ENCODE data around the gene PITPNM1. TPM values are rescaled to one million over a fixed set of nuclear protein-coding genes. Genes with fewer than 3 reads are reported as not detected.
"Not testable (repeated sequence)": the region's sequence is repeated elsewhere in the genome, so short reads cannot be mapped to it uniquely, and the experiment has no call there.

PITPNM1 gene
- total RNA-seq, 1 experiment from 2014 or later, result 29.9 TPM

DNA sequence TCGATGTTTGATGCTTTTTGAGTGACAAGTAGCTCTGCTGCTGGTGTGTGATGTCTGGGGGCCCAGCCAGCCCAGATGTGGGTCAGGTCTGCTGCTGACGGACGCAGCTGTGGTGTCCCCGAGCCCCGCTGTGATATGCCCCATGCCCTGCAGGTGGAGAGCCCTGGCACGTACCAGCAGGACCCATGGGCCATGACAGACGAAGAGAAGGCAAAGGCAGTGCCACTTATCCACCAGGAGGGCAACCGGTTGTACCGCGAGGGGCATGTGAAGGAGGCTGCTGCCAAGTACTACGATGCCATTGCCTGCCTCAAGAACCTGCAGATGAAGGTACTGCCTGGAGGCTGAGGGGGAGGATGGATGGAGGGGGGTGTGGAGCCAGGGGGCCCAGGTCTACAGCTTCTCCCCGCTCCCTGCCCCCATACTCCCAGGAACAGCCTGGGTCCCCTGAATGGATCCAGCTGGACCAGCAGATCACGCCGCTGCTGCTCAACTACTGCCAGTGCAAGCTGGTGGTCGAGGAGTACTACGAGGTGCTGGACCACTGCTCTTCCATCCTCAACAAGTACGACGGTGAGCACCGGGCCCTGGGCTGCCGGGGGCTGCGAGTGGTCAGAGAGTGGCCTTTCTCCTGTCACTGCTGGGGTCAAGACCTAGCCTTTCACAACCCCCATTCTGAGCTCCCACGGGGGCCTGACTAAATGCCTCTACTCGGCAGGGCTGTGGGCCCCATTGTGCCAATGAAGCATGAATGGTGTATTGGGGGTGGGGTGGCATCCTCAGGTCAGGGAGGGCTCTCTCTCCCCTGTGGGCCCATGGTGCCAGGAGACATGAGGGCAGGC lies 15.1 kb downstream of the PITPNM1 start:
- no peak for DNase-seq (ENCODE audit: low spot score)

DNA sequence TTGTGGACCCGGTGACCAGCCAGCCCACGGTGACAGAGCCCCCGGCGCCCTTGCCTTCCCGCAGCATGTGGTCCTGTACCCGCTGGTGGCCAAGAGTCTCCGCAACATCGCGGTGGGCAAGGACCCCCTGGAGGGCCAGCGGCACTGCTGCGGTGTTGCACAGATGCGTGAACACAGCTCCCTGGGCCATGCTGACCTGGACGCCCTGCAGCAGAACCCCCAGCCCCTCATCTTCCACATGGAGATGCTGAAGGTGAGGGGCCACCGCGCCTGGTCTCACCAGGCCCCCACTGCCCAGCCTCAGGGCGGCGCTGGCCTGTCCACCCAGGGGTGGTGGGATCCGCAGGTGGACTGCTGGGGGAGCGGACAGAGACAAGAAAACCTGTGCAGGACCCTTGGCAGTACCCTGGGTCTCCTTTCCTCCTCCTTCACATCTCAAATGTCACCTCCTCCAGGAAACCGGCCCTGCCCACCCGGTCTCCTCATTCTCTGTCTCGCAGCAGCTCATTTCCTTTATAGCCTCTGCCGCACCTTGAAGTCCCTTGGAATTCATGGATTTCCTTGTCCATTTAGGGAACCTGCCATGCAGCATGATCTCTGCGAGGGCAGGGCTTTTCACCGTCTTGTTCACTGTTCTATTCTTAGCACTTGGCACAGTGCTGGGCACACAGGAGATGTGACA lies 15.8 kb downstream of the PITPNM1 start:
- no peak for DNase-seq (ENCODE audit: low spot score)

DNA sequence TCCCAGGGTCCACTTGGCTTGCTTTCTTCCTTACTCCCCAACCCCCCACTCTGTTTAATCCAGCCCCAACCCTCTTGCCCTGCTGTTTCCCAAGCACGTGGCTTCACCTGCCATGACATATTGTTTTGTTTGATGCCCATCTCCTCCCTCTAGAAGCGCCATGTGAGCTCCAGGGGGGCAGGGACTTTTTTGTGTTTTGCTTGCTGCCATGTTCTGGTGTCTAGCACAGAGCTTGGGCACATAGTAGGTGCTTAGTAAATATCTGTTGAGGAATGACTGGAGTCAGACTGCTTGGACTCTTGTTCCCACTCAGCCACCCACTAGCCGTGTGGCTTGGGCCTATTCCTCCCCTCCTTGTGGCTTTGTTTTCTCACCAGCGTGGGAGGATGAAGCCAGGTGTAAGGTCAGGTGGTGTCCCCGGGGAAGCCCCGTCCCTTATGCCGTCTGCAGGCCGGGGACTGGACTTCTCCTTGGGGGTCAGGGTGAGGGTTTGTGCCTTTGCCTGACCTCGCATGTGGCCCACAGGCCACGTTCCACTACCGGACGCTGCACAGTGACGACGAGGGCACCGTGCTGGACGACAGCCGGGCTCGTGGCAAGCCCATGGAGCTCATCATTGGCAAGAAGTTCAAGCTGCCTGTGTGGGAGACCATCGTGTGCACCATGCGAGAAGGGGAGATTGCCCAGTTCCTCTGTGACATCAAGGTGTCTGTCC lies 18.5 kb downstream of the PITPNM1 start:
- no peak for DNase-seq (ENCODE audit: low spot score)

DNA sequence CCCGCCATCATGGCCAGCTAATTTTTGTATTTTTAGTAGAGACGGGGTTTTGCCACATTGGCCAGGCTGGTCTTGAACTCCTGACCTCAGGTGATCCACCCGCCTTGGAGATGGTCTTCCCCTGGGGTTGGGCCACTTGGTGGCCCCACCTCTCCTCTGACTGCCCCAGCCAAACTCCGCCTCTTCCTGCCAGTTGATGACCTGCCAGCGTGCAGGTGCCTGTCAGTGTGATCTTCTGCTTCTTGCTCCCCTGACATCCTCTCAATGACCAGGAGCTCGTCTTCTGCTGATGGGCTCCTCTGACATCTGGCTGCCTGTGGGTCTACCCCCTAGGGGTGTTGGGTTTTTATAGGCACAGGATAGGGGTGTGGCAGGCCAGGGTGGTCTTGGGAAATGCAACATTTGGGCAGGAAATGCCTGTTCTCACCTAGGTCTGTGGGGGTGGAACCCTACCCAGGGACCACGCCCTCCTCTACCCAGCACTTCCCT lies 19.2 kb downstream of the PITPNM1 start:
- DNase-seq (ENCODE audit: low spot score), result not testable (repeated sequence)

DNA sequence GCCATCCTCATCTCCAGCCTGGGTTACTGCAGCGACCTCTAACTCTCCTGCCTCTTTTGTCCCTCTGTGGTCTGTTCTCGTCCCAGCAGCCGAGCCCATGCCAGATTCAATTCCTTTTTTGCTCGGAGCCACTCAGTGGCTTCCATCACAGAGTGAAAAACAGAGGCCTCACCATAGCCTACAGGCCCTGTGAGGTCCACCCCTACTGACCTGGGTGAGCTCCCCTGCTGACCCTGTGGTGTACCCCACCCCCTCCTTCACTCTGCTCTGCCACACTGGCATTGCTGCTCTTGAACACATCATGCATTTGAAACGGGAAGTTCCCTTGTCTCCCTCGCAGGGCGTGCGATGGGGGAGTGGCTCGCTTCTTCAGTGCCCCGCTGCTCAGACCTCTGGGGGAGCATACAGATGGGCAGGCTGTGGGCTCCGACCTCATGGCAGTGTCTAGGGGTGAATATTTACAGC lies 20.3 kb downstream of the PITPNM1 start:
- no peak for DNase-seq (ENCODE audit: low spot score)

DNA sequence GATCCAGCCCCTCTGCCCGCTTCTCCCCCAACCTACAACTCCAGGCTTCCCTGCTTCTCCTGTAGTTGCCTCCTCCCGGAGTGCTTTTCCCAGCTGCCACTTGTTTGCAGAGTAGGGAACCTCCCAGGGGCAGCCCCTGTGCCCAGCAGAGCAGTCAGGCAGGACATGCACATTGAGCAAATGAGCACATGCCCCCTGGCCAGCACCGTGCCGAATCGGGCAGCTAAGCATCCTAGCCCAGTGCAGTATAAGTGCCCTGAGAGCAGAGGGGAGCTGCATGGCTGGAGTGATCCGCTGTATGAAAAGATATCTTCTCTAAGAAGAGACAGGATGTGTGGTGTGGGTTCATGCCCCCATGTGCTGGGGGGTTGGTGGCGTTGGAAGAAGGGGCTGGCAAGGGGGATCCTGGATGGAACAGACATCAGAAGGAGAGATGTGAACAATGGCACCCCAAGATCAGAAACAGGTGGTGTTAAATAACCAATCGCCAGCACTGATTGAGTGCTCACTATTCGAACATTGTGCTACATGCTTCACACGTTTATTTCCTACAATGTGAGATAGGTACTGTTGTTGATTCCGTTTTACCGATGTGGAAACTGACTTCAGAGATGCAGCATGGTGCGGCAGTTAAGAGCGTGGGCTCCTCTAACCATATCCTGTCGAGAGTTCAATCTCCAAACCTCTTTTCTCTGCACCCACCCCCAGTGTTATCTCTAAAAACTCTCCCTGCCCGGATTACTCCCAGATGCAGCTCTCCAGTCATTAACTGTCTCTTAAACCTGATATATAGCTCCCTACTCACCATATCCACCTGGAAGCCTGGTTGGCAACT lies 21.1 kb downstream of the PITPNM1 start:
- no peak for DNase-seq (ENCODE audit: low spot score)

DNA sequence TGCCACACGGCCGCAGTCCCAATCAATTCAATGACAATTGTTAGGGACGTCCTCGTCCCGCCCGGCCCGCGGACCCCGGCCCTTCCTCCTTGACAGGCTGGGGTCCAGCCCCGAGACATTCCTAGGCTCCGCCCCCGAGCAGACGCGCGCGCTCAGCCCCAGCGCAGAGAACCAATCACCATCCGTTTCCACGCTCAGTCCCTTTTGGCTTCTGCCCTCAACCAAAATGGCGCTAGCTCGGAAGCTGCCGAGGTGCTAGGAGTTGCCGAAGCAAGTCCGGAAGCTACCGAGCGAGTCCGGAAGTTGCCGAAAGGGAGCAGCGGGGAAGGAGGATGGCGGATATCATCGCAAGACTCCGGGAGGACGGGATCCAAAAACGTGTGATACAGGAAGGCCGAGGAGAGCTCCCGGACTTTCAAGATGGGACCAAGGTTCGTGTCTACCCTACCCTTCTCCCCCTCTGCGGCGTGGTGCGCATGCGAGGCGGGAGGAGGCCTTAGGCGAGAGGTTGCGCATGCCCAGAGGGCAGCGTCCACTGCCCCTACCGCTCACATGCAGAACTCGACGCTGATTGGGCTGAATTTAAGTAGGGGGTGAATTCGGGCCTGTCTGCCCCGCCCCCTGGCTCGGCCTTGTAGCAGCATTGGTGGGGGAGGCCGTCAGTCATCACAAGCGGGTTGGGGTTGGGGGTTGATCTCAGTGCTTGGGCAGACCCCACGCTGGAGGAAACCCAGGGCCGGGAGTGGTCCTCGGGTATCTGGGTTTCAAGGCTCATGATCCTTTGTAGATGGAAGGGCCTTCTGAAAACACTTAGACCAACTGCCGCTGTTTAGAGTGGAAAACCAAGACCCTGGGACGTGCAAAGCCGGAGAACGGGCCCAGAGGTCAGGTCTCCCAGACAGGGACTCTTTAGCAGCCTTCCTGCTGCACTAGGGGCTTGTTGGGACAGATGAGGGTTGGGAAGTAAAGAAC lies 22.1 kb downstream of the PITPNM1 start, which contains the start of gene AIP:
Gene AIP (plus strand): TSS at position 200 of the 972 bp plus-strand sequence. CDS start 133 bp downstream, at position 333.
- peak; percentile 95 for DNase-seq (ENCODE audit: low spot score)

DNA sequence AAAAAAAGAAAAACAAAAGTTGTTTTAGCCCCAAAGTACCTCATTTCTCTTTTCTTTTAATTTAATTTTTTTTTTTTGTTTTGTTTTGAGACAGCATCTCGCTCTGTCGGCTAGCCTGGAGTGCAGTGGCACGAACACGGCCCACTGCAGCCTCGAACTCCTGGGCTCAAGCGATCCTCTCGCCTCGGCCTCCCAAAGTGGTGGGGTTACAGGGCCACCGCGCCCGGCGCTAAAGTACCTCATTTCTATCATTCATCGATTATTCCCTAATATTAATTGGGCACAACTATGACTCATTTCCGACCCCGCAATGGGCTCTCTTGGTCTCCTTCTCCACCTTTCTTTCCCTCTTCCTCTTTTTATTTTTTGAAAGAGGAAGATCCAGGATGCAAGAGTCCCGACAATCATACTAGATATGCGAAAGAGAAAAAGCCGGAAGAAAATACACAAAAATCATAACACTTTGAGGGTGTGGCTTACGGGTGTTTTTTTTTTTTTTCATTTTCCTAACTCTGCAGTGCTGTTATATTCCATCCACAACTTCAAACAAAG lies 22.8 kb downstream of the PITPNM1 start:
- no peak for DNase-seq (ENCODE audit: low spot score)

DNA sequence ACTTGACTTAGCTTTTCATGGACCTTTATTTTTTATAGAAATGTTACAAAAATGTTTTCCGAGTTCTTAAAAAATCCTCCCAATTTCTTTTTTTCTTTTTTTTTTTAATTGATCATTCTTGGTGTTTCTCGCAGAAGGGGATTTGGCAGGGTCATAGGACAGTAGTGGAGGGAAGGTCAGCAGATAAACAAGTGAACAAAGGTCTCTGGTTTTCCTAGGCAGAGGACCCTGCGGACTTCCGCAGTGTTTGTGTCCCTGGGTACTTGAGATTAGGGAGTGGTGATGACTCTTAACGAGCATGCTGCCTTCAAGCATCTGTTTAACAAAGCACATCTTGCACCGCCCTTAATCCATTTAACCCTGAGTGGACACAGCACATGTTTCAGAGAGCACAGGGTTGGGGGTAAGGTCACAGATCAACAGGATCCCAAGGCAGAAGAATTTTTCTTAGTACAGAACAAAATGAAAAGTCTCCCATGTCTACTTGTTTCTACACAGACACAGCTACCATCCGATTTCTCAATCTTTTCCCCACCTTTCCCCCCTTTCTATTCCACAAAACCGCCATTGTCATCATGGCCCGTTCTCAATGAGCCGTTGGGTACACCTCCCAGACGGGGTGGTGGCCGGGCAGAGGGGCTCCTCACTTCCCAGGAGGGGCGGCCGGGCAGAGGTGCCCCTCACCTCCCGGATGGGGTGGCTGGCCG lies 27.7 kb downstream of the PITPNM1 start:
- not testable (repeated sequence) for DNase-seq (ENCODE audit: low spot score)

DNA sequence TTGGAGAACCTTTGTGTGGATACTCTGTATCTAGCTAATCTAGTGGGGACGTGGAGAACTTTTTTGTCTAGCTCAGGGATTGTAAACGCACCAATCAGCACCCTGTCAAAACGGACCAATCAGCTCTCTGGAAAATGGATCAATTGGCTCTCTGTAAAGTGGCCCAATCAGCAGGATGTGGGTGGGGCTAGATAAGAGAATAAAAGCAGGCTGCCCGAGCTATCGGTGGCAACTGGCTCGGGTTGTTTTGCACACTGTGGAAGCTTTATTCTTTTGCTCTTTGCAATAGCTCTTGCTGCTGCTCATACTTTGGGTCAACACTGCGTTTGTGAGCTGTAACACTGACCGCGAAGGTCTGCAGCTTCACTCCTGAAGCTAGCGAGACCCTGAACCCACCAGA lies 28.5 kb downstream of the PITPNM1 start:
- not testable (repeated sequence) for DNase-seq (ENCODE audit: low spot score)

DNA sequence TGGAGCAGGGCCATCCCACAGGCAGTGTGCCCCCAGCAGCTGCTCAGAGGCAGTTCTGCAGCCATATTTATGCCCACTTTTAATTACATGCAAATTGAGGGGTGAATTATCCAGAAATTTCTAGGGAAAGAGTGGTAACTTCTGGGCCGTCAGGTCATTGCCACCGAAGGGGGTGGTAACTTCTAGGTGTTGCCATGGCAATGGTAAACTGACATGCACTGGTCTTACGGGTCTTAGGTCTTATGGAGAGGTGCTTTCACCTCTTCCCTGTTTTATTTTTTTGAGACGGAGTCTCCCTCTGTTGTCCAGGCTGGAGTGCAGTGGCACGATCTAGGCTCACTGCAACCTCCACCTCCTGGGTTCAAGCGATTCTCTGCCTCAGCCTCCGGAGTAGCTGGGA lies 32.3 kb downstream of the PITPNM1 start:
- DNase-seq (ENCODE audit: low spot score), result no peak

DNA sequence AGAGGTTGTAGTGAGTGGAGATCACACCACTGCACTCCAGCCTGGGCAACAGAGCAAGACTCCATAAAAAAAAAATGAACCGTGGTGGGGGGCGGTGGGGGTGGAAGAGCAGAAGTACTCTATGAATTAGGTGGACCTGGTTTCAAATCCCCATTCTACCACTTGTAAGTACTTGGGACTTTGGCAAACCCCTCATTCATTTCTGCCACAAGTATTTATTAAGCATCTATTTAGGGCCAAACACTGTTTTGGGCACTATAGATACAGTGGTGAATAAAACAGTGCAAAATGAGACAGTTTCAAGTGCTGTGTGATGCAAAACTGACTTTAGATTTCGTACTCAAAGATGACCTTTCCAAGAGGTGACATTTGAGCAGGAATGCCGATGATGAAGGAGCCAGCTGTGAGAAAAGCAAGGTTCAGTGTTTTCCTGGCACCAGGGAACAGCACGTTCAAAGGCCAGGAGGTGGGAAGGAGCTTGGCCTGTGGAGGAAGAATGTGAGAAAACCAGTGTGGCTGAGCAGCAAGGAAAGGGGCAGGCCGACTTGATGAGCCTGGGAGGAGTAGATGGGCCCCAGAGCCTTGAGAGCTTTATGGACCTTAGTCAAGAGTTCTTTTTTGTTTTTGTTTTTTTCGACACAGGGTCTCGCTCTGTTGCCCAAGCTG lies 34.7 kb downstream of the PITPNM1 start:
- DNase-seq (ENCODE audit: low spot score), result no peak

DNA sequence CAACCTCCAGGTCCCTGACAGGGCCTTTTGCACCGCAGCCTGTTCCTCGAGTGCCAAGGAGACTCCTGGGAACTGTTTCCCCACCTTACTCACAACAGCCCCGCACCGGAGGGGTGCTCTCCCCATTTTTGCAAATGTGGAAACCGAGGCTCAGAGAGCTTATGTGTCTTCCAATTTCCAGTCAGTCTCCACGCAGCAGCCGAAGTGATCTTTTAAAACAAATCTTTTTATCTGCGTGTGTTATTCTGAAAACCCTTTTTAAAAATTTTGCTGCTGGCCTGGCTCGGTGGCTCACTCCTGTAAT lies 35.7 kb downstream of the PITPNM1 start:
- no peak for DNase-seq (ENCODE audit: low spot score)

DNA sequence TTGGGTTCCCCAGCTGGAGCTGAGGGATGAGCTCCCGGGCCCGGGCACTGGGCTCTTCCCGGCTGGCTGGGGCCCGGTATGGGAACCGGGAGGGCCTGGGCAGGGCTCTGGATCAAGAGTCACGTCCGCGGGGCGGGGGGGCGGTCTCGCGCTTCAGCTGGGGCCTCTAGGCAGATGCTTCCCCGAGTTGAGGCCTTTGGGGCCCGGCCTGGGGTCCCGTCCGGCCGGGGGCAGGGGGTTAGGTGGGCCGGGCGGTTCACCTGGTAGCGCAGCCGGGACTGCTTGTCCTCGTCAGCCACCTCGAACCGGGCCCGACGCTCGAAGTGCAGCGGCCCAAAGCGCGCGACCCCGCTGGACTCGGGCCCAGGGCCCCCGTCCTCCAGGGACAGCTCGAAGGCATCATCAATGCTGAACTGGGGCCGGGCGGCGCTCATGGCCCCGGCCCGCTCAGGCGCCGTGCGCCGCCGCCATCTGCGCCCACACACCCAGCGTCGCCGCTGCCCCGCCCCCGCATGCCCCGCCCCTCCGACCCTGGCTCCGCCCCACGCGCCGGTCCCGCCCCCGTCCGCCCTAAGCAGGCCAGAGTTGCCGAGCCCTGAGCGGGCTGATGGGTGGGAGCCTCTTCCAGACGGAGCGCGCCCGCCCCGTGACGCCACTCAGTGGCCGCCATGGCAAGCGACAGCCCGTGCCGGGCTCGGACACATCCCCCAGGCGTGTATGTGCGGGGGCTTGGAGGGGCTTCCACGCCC lies 36.2 kb downstream of the PITPNM1 start, which contains the start of gene TMEM134:
Gene TMEM134 (minus strand): TSS at position 493 of the 749 bp plus-strand sequence. CDS start 59 bp downstream, at position 434.
- DNase-seq (ENCODE audit: low spot score), result peak; percentile 79

DNA sequence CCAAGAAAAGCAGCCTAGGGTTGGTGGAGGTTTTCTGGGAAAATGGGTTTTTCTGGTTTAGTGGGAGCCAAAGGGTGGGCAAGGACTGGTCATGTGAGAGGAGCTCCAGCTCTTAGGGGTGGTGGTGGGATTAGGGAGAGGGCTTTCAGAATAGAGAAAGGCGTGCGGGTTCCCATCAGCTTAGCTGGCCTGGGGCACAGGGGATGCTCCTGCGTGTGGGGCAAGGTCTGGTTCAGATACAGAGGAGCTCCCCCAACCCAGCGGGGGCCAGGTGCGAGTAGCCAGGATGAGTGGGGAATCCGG lies 36.8 kb downstream of the PITPNM1 start:
- DNase-seq (ENCODE audit: low spot score), result no peak

DNA sequence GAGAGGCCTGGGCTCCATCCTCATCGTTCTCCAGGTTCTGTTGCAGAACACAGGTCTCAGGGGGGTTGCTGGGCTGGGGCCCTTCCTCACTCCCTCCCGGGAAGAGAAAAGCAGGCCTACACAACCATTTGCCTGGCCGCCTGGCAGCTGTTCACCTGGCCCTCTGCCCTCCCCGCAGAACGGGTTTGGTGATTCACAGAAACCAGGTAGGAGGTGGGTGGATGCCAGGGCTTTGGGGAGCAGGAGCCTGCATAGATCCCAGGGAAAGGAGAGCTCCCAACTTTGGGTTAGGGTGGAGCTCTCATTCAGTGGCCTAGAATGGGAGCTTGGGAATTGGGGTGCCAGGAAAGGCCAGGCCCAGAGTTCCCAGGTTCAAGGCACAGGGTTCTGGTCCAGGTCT lies 37.1 kb downstream of the PITPNM1 start:
- DNase-seq (ENCODE audit: low spot score), result no peak

DNA sequence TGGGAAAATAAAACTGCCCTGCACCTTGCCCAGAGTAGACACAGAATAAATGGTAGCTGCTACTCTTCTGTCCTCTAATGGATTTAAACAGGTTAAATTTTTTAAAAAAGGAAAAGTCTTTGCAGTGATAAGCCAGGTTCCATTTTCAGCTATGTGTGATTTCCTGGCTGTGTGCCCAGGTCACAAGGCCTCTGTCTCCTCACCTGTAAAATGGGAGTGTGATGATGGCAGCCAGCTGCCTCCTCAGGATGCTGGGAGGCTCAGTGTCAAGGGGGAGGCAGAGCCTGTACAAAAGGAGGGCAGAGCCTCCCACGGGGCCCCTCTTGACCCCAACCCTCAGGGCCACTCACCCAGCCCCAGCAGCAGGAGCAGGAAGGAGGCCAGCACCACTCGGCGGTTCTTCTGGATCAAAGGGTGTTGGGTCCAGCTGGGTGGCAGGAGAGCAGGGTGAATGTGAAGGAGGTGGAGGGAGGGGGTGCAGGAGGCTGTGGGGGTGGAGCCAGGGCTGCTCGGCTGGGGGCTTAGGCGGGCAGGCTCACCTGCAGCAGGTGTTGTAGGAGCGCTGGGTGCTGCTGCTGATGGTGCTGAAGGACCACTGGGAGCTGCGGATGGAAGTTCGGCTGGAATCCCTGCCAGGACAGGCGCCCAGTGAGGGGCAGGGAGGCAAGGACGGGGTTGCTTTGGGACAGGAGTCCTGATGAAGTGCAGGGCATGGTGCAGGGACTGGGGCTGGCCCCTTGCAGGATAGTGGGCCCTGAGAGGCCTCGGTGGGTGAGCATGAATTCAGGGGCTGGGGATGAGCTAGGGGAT lies 38.0 kb downstream of the PITPNM1 start:
- no peak for DNase-seq (ENCODE audit: low spot score)

Measured in A172 (cell line).